DMS153 treated with DMSO at 0.1 percent for 48 hours (cell line): ENCODE data around the gene IL6.

Source experiments
- DNase-seq: peaks from one replicate; lab custom pipeline; 2025; ENCODE audit not compliant: unreplicated experiment; lab: John Stamatoyannopoulos, UW

IL6 gene

GRCh38 chr7:22726345-22726906 is 574 bp upstream of the IL6 start:
- peak; percentile 53 for DNase-seq

GRCh38 chr7:22727714-22728035 is 675 bp downstream of the IL6 start:
- DNase-seq: no peak

GRCh38 chr7:22728401-22729029 is 1.5 kb downstream of the IL6 start:
- DNase-seq: peak; percentile 38

GRCh38 chr7:22729180-22729825 is 2.3 kb downstream of the IL6 start:
- no peak for DNase-seq

GRCh38 chr7:22730066-22730710 is 3.2 kb downstream of the IL6 start:
- no peak for DNase-seq

GRCh38 chr7:22730921-22731654 is 4.1 kb downstream of the IL6 start:
- no peak for DNase-seq

- no peak for DNase-seq
Measured at GRCh38 chr7:22731766-22732165, 4.8 kb downstream of the IL6 start.

GRCh38 chr7:22732556-22733126 is 5.6 kb downstream of the IL6 start:
- DNase-seq: peak; percentile 56

- DNase-seq: no peak
Measured at GRCh38 chr7:22733761-22734160, 6.8 kb downstream of the IL6 start.

- no peak for DNase-seq
Measured at GRCh38 chr7:22743014-22743413, 16.0 kb downstream of the IL6 start.

- no peak for DNase-seq
Measured at GRCh38 chr7:22751341-22751740, 24.3 kb downstream of the IL6 start.

GRCh38 chr7:22757338-22757994 is 30.5 kb downstream of the IL6 start:
- DNase-seq: no peak

- DNase-seq: no peak
Measured at GRCh38 chr7:22758576-22758975, 31.6 kb downstream of the IL6 start.

GRCh38 chr7:22759721-22760120 is 32.7 kb downstream of the IL6 start:
- no peak for DNase-seq

- DNase-seq: no peak
Measured at GRCh38 chr7:22762866-22763265, 35.9 kb downstream of the IL6 start.

- DNase-seq: no peak
Measured at GRCh38 chr7:22765609-22766008, 38.6 kb downstream of the IL6 start.

GRCh38 chr7:22771194-22771871 is 44.3 kb downstream of the IL6 start:
- DNase-seq: no peak

GRCh38 chr7:22771872-22772228 is 44.9 kb downstream of the IL6 start:
- no peak for DNase-seq

- DNase-seq: no peak
Measured at GRCh38 chr7:22772885-22773284, 45.9 kb downstream of the IL6 start.

GRCh38 chr7:22776964-22777363 is 50.0 kb downstream of the IL6 start:
- DNase-seq: no peak
